DND-41 (cell line): Measurements from ENCODE around the gene COL23A1.

ENCODE experiments used
- ATAC-seq: fragments of 200-7000 bp; cut with Tn5 transposase; 3 replicates; pipeline ENCODE4 v1.9.1; 2021; ENCODE audit warnings: low read depth; ENCODE audit not compliant: insufficient read depth
- DNase-seq: peaks from one replicate; pipeline ENCODE4 v3.0.0-alpha.2; 2020
- H2AFZ ChIP-seq: 2 replicates; pipeline ENCODE4 v1.6.0; 2012; ENCODE audit warnings: low read depth, low read length
- H3K27ac ChIP-seq: 2 replicates; pipeline ENCODE4 v1.5.1; 2012; ENCODE audit warnings: low read length, inconsistent platforms
- H3K27me3 ChIP-seq: fragments of 200-600 bp; sonication (generic); 2 replicates; pipeline ENCODE4 v1.6.0; 2012; ENCODE audit warnings: low read length, mild to moderate bottlenecking, inconsistent platforms; ENCODE audit not compliant: insufficient read depth, poor library complexity
- H3K36me3 ChIP-seq: 2 replicates; pipeline ENCODE4 v1.5.1; 2012; ENCODE audit warnings: low read length, inconsistent platforms; ENCODE audit not compliant: insufficient read depth
- H3K4me1 ChIP-seq: 2 replicates; pipeline ENCODE4 v1.5.1; 2012; ENCODE audit warnings: mild to moderate bottlenecking, low read length; ENCODE audit not compliant: insufficient read depth
- H3K4me2 ChIP-seq: 2 replicates; pipeline ENCODE4 v1.6.0; 2012; ENCODE audit warnings: mild to moderate bottlenecking, moderate library complexity, low read length, inconsistent platforms; ENCODE audit not compliant: insufficient read depth
- H3K4me3 ChIP-seq, 2 experiments: fragments of 200-600 bp in 1 of 2; shearing (Covaris generic) in 1 of 2; 2 replicates each; pipeline ENCODE4 v1.5.1; 2012 to 2016; ENCODE audit warnings: inconsistent platforms in 2 of 2, low read length in 2 of 2, mild to moderate bottlenecking in 2 of 2, low read depth in 1 of 2, moderate library complexity in 1 of 2
- H3K79me2 ChIP-seq: 2 replicates; pipeline ENCODE4 v1.6.0; 2012; ENCODE audit warnings: low read length, inconsistent platforms; ENCODE audit not compliant: insufficient read depth
- H3K9ac ChIP-seq: 2 replicates; pipeline ENCODE4 v1.6.0; 2012; ENCODE audit warnings: low read depth, mild to moderate bottlenecking, inconsistent platforms, low read length, moderate library complexity
- H3K9me3 ChIP-seq: 2 replicates; pipeline ENCODE4 v1.5.1; 2012; ENCODE audit warnings: low read length, moderate library complexity, mild to moderate bottlenecking, inconsistent platforms; ENCODE audit not compliant: insufficient read depth, severe bottlenecking
- H4K20me1 ChIP-seq: 2 replicates; pipeline ENCODE4 v1.6.0; 2012; ENCODE audit warnings: low read length; ENCODE audit not compliant: insufficient read depth
- CTCF ChIP-seq: IDR thresholded peaks from 2 replicates; pipeline ENCODE4 v1.5.1; 2012; ENCODE audit warnings: borderline replicate concordance, low read length, moderate library complexity, mild to moderate bottlenecking; ENCODE audit not compliant: poor library complexity, severe bottlenecking; ENCODE audit errors: extremely low read depth
- EZH2 ChIP-seq: IDR thresholded peaks from 3 replicates; pipeline ENCODE4 v1.6.1; 2012; ENCODE audit warnings: borderline replicate concordance, low read depth, mild to moderate bottlenecking, moderate library complexity, low read length, inconsistent platforms; ENCODE audit not compliant: severe bottlenecking

The COL23A1 gene

GRCh38 chr5:178340187-178340586 is 250.0 kb downstream of the COL23A1 start:
- Histone ChIP-seq H3K4me2 (no peak overlapping the region), H3K27ac (no peak overlapping the region), H3K4me3 (no peak overlapping the region), H3K36me3 (no peaks in the 10 kb centered on the region), H4K20me1 (no peaks in the 10 kb centered on the region), H3K9ac (no peak overlapping the region), H3K79me2 (no peaks in the 10 kb centered on the region), H3K4me1 (no peaks in the 10 kb centered on the region), H3K9me3 (no peaks in the 10 kb centered on the region), H3K27me3 (no peaks in the 10 kb centered on the region), H2AFZ (no peak overlapping the region)
- ATAC-seq (no peak), DNase-seq (no peak)
- TF ChIP-seq EZH2 = no peak
- TF ChIP-seq CTCF = no peak

GRCh38 chr5:178339272-178339671 is 250.9 kb downstream of the COL23A1 start:
- no peaks in the 10 kb centered on the region for H3K79me2 ChIP-seq
- DNase-seq = no peak
- no peak for TF ChIP-seq EZH2
- no peak for TF ChIP-seq CTCF
- H4K20me1 ChIP-seq = no peaks in the 10 kb centered on the region
- H3K4me2 ChIP-seq = no peak overlapping the region
- H3K9me3 ChIP-seq = no peaks in the 10 kb centered on the region
- no peak overlapping the region for H3K4me3 ChIP-seq
- no peak for ATAC-seq
- H3K27me3 ChIP-seq = no peaks in the 10 kb centered on the region
- H3K27ac ChIP-seq = no peak overlapping the region
- H3K9ac ChIP-seq = no peak overlapping the region
- H2AFZ ChIP-seq = no peak overlapping the region
- H3K4me1 ChIP-seq = no peaks in the 10 kb centered on the region
- no peaks in the 10 kb centered on the region for H3K36me3 ChIP-seq

GRCh38 chr5:178338750-178339144 is 251.4 kb downstream of the COL23A1 start:
- no peaks in the 10 kb centered on the region for H3K27me3 ChIP-seq

More at GRCh38 chr5:178338750-178339144, 251.4 kb downstream of the COL23A1 start:
- no peak for TF ChIP-seq CTCF
- TF ChIP-seq EZH2 = no peak
- Histone ChIP-seq H3K79me2 (no peaks in the 10 kb centered on the region), H3K9me3 (no peaks in the 10 kb centered on the region), H3K4me1 (no peaks in the 10 kb centered on the region), H3K27ac (no peak overlapping the region), H3K4me3 (no peak overlapping the region), H4K20me1 (no peaks in the 10 kb centered on the region), H2AFZ (no peak overlapping the region), H3K4me2 (no peak overlapping the region), H3K36me3 (no peaks in the 10 kb centered on the region), H3K9ac (no peak overlapping the region)
- no peak for DNase-seq
- no peak for ATAC-seq
